Amygdala (tissue), 56 donors: ENCODE results near the gene ELMO1.

Experiments used
- DNase-seq, 56 donors: peaks; one replicate each; lab custom pipeline; 2025; lab: John Stamatoyannopoulos, UW

Gene ELMO1

GRCh38 chr7:36971515-36972139 lies 477.0 kb downstream of the ELMO1 start:
- DNase-seq, result no peak

GRCh38 chr7:36970551-36971514 lies 477.8 kb downstream of the ELMO1 start:
- DNase-seq, result no peak

GRCh38 chr7:36969376-36969775 lies 479.3 kb downstream of the ELMO1 start:
- no peak for DNase-seq

- peak in 23 of 56 donors; percentile 6 to 67 (median 27) for DNase-seq
Measured at GRCh38 chr7:36967387-36967786, 481.3 kb downstream of the ELMO1 start.

GRCh38 chr7:36966636-36967035 lies 482.0 kb downstream of the ELMO1 start:
- no peak for DNase-seq

GRCh38 chr7:36966039-36966438 lies 482.6 kb downstream of the ELMO1 start:
- no peak for DNase-seq

- no peak for DNase-seq
Measured at GRCh38 chr7:36965625-36966024, 483.0 kb downstream of the ELMO1 start.

- DNase-seq, result no peak
Measured at GRCh38 chr7:36964297-36964696, 484.4 kb downstream of the ELMO1 start.

- DNase-seq, result no peak
Measured at GRCh38 chr7:36962367-36962766, 486.3 kb downstream of the ELMO1 start.

- DNase-seq, result no peak
Measured at GRCh38 chr7:36961693-36962092, 487.0 kb downstream of the ELMO1 start.

- peak in 2 of 56 donors; percentile 8 to 11 for DNase-seq
Measured at GRCh38 chr7:36961097-36961496, 487.6 kb downstream of the ELMO1 start.

- no peak for DNase-seq
Measured at GRCh38 chr7:36960105-36960504, 488.6 kb downstream of the ELMO1 start.

GRCh38 chr7:36958111-36958733 lies 490.4 kb downstream of the ELMO1 start:
- no peak for DNase-seq

GRCh38 chr7:36957620-36958019 lies 491.0 kb downstream of the ELMO1 start:
- no peak for DNase-seq

GRCh38 chr7:36956814-36957213 lies 491.9 kb downstream of the ELMO1 start:
- DNase-seq, result no peak

GRCh38 chr7:36955456-36956129 lies 493.1 kb downstream of the ELMO1 start:
- DNase-seq, result no peak

GRCh38 chr7:36951257-36951697 lies 497.4 kb downstream of the ELMO1 start:
- no peak for DNase-seq

GRCh38 chr7:36949711-36950600 lies 498.7 kb downstream of the ELMO1 start:
- DNase-seq, result peak in 2 of 56 donors; percentile 9 to 14

- no peak for DNase-seq
Measured at GRCh38 chr7:36946401-36946739, 502.3 kb downstream of the ELMO1 start.
